ENCODE results near the gene DYNLT3. TPM values are rescaled to one million over a fixed set of nuclear protein-coding genes. Genes with fewer than 3 reads are reported as not detected.

DYNLT3 gene
- polyA plus RNA-seq, 1 donor from 2014 or later: 29.1 TPM

DNA sequence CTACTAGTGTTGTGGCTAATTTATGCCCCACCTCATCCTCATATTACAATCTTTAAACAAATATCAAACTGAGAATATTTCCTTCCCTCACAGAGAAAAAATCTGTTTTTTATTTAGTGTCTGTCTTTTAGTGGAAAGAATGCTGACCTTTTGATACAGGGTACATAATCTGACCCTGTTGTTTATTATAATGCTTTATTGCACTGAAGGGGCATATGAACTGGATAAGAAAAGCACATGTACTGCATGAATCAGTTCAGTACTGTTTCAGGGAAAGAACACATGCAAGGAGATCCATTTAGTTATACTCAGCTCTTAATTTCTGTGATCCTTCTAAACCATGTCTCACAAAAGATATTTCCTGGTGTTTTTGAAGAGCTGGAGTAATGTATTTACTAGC, 15.5 kb upstream of the DYNLT3 start:
- H3K27ac Mint-ChIP-seq: no peak overlapping the region

GRCh38 chrX:37860721-37861120, 13.3 kb upstream of the DYNLT3 start:
- H3K36me3 Mint-ChIP-seq: peaks cover 1% of the 10 kb centered on the region
- no peaks in the 10 kb centered on the region for H3K9me3 Mint-ChIP-seq
- H3K4me1 Mint-ChIP-seq: no peaks in the 10 kb centered on the region
- no peak overlapping the region for H3K27ac Mint-ChIP-seq
- H3K4me3 Mint-ChIP-seq: no peak overlapping the region
- peaks cover 14% of the 10 kb centered on the region for H3K27me3 Mint-ChIP-seq

More for the DNA sequence above, 15.5 kb upstream of the DYNLT3 start:
- Mint-ChIP-seq H3K4me1 (peaks cover 0 to 5% (median 2%) of the 10 kb centered on the region in 3 donors), H3K27me3 (peaks cover 10% of the 10 kb centered on the region), H3K36me3 (peaks cover 5% of the 10 kb centered on the region), H3K9me3 (peaks cover 1 to 5% (median 2%) of the 10 kb centered on the region in 3 donors), H3K4me3 (no peak overlapping the region)

DNA sequence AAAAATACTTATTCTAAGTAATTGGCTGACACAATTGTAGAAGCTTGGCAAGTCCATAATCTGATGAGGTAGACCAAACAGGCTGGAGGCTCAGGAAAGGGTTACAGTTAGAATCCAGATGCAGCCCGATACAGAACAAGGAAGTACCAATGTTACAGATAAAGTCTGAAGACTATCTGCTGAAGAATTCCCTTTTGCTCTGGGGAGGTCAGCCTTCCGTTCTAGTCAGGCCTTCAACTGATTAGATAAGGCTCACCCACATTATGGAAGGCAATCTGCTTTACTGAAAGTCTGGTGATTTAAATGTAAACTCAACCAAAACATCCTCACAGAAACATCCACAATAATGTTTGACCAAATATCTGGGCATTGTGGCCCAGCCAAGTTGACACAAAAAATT, 7.4 kb upstream of the DYNLT3 start:
- Mint-ChIP-seq H3K27me3 (peaks cover 18% of the 10 kb centered on the region), H3K36me3 (no peaks in the 10 kb centered on the region)

DNA sequence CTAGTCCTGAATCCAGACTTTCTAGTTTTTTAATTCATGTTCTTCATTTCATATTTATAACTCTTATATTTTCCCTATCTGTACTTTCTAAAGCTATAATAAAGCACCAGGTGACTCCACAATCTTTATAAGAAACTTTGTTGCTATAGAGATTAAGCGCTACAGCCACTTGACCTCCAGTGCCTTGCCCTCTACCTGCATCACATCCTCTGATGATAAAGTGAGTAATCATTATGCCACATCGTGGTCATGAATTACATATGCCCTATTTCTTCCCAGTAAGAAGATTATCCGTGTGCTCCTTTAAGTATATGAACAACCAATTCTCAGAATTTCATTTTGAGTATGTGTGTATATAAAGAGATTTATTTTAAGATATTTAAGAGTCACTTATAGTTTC, 6.8 kb upstream of the DYNLT3 start:
- Mint-ChIP-seq H3K4me3 (no peak overlapping the region), H3K27ac (no peak overlapping the region), H3K4me1 (no peaks in the 10 kb centered on the region), H3K9me3 (no peaks in the 10 kb centered on the region), H3K27me3 (peaks cover 18% of the 10 kb centered on the region), H3K36me3 (no peaks in the 10 kb centered on the region)

More for the DNA sequence above, 7.4 kb upstream of the DYNLT3 start:
- H3K4me3 Mint-ChIP-seq: no peak overlapping the region
- no peaks in the 10 kb centered on the region for H3K4me1 Mint-ChIP-seq
- H3K9me3 Mint-ChIP-seq: no peaks in the 10 kb centered on the region
- no peak overlapping the region for H3K27ac Mint-ChIP-seq

GRCh38 chrX:37847733-37848197, 394 bp upstream of the DYNLT3 start:
- Mint-ChIP-seq H3K27ac (peak overlapping the region; percentile 93 to 97 (median 95)), H3K4me3 (peak overlapping the region; percentile 83 to 95 (median 92)), H3K36me3 (no peaks in the 10 kb centered on the region), H3K27me3 (peaks cover 7% of the 10 kb centered on the region), H3K4me1 (peaks cover 7 to 16% (median 11%) of the 10 kb centered on the region in 3 donors), H3K9me3 (no peaks in the 10 kb centered on the region)

DNA sequence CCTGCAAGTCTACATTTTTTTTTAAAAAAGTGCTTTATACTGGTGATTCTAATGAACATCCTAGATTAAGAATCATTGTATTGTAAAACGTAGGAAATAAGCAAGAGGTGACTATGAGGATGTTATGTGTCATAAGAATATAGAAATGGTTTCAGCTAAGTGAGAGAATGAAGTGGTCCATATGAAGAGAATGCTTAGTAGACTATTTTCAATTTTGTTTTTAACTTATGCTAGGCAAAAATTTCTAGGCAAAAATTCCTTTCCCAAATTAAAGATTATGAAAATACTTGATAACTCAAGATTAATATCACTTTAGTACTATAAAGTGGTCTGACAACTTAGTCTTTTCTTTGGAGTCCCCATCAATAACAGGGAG, 825 bp downstream of the DYNLT3 start:
- Mint-ChIP-seq H3K36me3 (no peaks in the 10 kb centered on the region), H3K4me1 (peaks cover 7 to 16% (median 11%) of the 10 kb centered on the region in 3 donors), H3K9me3 (no peaks in the 10 kb centered on the region), H3K27ac (peak overlapping the region in 2 of 3 donors; percentile 23 to 76), H3K27me3 (peaks cover 5% of the 10 kb centered on the region), H3K4me3 (peak overlapping the region; percentile 83 to 95 (median 93))

DNA sequence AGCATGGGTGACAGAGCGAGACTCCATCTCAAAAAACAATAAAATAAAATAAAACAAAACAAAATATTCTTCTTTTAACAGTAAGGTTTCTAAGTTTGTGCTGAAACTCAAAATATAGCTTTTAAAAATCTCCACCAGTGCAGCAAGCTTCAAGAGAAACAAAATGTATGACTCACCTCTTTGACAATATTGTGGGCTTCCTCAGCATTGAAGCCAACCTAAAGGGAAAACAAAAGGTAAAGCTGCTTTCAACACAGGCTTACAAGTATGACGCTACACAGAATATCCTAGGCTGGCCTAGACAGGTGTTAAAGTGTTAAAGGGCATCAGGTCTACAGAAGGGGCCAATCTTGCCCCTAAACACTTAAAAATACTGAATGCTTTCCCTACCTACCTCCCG, 1.2 kb downstream of the DYNLT3 start:
- peak overlapping the region; percentile 83 to 95 (median 93) for H3K4me3 Mint-ChIP-seq
- H3K4me1 Mint-ChIP-seq: peaks cover 7 to 16% (median 11%) of the 10 kb centered on the region in 3 donors
- no peaks in the 10 kb centered on the region for H3K36me3 Mint-ChIP-seq

GRCh38 chrX:37844622-37845021, 2.7 kb downstream of the DYNLT3 start:
- Mint-ChIP-seq H3K4me1 (peaks cover 7 to 16% (median 11%) of the 10 kb centered on the region in 3 donors), H3K9me3 (no peaks in the 10 kb centered on the region), H3K36me3 (no peaks in the 10 kb centered on the region), H3K27me3 (peaks cover 3% of the 10 kb centered on the region), H3K27ac (no peak overlapping the region), H3K4me3 (no peak overlapping the region)

More for the DNA sequence above, 1.2 kb downstream of the DYNLT3 start:
- Mint-ChIP-seq H3K27me3 (peaks cover 1% of the 10 kb centered on the region), H3K9me3 (no peaks in the 10 kb centered on the region), H3K27ac (peak overlapping the region in 2 of 3 donors; percentile 23 to 76)

- H3K36me3 Mint-ChIP-seq: peaks cover 3% of the 10 kb centered on the region
- H3K4me1 Mint-ChIP-seq: peaks cover 0 to 9% (median 6%) of the 10 kb centered on the region in 3 donors
- peaks cover 3% of the 10 kb centered on the region for H3K27me3 Mint-ChIP-seq
- H3K9me3 Mint-ChIP-seq: no peaks in the 10 kb centered on the region
- no peak overlapping the region for H3K4me3 Mint-ChIP-seq
- no peak overlapping the region for H3K27ac Mint-ChIP-seq
These were observed 6.4 kb downstream of the DYNLT3 start for GRCh38 chrX:37840931-37841330.

- H3K9me3 Mint-ChIP-seq: no peaks in the 10 kb centered on the region
- peaks cover 3% of the 10 kb centered on the region for H3K36me3 Mint-ChIP-seq
- no peaks in the 10 kb centered on the region for H3K4me1 Mint-ChIP-seq
- no peaks in the 10 kb centered on the region for H3K27me3 Mint-ChIP-seq
- no peak overlapping the region for H3K27ac Mint-ChIP-seq
- no peak overlapping the region for H3K4me3 Mint-ChIP-seq
These were observed 12.4 kb downstream of the DYNLT3 start for GRCh38 chrX:37834937-37835336.

GRCh38 chrX:37830371-37830770, 17.0 kb downstream of the DYNLT3 start:
- Mint-ChIP-seq H3K4me1 (peaks cover 0 to under 1% (median under 1%) of the 10 kb centered on the region in 3 donors), H3K27me3 (no peaks in the 10 kb centered on the region), H3K36me3 (no peaks in the 10 kb centered on the region), H3K27ac (no peak overlapping the region), H3K4me3 (no peak overlapping the region), H3K9me3 (no peaks in the 10 kb centered on the region)

DNA sequence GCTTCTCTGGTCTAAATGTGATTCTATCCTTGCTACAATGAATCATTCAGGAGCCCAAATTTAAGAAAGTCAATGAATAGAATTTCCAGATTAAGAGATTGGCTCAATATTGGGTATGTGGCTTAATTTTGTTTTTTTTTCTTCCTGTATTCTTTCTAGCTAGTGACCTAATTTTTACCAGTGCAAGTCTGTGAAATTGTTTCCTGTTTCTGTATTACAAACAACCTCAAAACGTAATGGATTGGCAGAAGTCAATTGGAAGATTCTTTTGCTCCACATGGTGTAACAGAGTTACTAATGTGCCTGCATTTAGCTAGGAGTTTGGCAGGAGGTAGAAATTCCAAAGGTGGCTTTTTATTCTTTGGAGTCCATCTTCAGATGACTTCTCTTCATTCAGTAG, 17.6 kb downstream of the DYNLT3 start:
- Mint-ChIP-seq H3K27me3 (no peaks in the 10 kb centered on the region), H3K4me3 (no peak overlapping the region), H3K36me3 (no peaks in the 10 kb centered on the region)

DNA sequence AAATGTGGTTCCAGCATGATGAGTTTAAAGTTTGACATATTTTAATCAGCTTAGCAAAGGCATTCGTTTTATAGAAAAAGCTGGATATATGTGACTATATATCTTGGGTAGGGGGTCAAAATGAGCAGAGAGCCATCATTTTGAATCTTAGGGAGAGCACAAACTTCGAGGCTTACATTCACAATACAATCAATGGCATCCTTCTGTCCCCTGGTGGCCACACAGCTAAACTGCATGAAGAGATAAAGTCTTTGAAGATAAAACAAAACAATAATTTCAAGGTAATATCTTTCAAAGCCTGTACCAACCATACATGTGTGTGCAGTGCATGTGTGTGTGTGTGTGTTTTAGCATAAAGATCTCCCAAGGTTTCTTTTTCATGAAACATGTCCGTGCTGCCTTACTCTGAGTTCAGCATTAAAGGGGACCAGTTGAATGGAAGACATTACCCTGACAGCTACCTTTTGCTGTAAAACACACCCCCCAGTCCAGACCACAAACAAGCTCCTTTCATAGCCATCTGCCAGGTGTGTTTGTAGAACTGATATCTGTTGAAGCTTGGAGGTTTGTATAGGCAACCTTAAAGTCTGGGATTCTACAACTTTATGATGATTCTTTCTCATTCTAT, 22.0 kb downstream of the DYNLT3 start:
- H3K27ac Mint-ChIP-seq: peak overlapping the region in 2 of 3 donors; percentile 7 to 35
- peak overlapping the region in 1 of 4 donors; percentile 4 for H3K4me3 Mint-ChIP-seq

More for the DNA sequence above, 17.6 kb downstream of the DYNLT3 start:
- peaks cover 5 to 7% (median 7%) of the 10 kb centered on the region in 3 donors for H3K4me1 Mint-ChIP-seq
- no peaks in the 10 kb centered on the region for H3K9me3 Mint-ChIP-seq
- no peak overlapping the region for H3K27ac Mint-ChIP-seq

GRCh38 chrX:37824491-37825214, 22.7 kb downstream of the DYNLT3 start:
- Mint-ChIP-seq H3K4me1 (peaks cover 18 to 25% (median 22%) of the 10 kb centered on the region in 3 donors), H3K27ac (peak overlapping the region; percentile 7 to 71 (median 35)), H3K4me3 (peak overlapping the region in 3 of 4 donors; percentile 21 to 36 (median 23)), H3K36me3 (no peaks in the 10 kb centered on the region), H3K27me3 (no peaks in the 10 kb centered on the region), H3K9me3 (no peaks in the 10 kb centered on the region)

More for the DNA sequence above, 22.0 kb downstream of the DYNLT3 start:
- Mint-ChIP-seq H3K9me3 (no peaks in the 10 kb centered on the region), H3K4me1 (peaks cover 16 to 25% (median 22%) of the 10 kb centered on the region in 3 donors), H3K36me3 (no peaks in the 10 kb centered on the region), H3K27me3 (no peaks in the 10 kb centered on the region)

- peak overlapping the region in 1 of 4 donors; percentile 49 for H3K4me3 Mint-ChIP-seq
- no peaks in the 10 kb centered on the region for H3K9me3 Mint-ChIP-seq
- H3K27ac Mint-ChIP-seq: no peak overlapping the region
- H3K27me3 Mint-ChIP-seq: peaks cover 3% of the 10 kb centered on the region
- no peaks in the 10 kb centered on the region for H3K36me3 Mint-ChIP-seq
- H3K4me1 Mint-ChIP-seq: peaks cover 42 to 50% (median 48%) of the 10 kb centered on the region in 3 donors
These were observed 26.7 kb downstream of the DYNLT3 start for GRCh38 chrX:37820646-37821045.
